GM12873 (cell line): Measurements from ENCODE around the gene KCNQ2.

ENCODE experiments used
- TF ChIP-seq, protein P1 (sequence below): IDR thresholded peaks from 2 replicates; pipeline ENCODE4 v1.5.1; 2012; ENCODE audit warnings: low read depth, mild to moderate bottlenecking, moderate library complexity, low read length, control low read depth; ENCODE audit not compliant: insufficient read depth; ENCODE audit errors: missing control alignments

Gene KCNQ2

DNA sequence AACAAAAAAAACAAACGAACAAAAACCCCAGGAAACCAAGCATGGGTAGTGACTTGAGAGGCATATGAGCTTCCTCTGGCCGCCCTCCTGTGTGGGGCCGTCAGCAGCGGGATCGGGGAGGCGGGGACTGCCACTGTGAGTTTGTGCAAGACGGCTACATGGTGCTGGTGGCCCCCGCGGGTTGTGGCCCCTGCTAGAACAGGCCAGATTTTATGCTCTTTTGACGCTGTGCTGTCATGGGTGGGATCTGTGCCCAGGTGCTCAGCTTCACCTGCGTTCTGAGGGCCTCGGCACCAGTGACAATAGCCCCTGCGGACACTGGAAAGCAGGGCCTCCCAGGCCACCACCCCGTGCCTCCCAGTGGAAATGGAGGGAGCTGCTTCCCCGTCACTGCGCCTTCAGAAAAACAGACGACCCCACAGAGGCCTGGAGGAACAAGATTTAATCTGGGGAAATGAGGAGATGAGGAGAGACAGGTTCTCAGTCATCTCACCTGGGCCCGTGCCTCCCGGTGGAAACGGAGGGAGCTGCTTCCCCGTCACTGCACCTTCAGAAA, 4.7 kb upstream of the KCNQ2 start:
- TF ChIP-seq, protein P1, sequence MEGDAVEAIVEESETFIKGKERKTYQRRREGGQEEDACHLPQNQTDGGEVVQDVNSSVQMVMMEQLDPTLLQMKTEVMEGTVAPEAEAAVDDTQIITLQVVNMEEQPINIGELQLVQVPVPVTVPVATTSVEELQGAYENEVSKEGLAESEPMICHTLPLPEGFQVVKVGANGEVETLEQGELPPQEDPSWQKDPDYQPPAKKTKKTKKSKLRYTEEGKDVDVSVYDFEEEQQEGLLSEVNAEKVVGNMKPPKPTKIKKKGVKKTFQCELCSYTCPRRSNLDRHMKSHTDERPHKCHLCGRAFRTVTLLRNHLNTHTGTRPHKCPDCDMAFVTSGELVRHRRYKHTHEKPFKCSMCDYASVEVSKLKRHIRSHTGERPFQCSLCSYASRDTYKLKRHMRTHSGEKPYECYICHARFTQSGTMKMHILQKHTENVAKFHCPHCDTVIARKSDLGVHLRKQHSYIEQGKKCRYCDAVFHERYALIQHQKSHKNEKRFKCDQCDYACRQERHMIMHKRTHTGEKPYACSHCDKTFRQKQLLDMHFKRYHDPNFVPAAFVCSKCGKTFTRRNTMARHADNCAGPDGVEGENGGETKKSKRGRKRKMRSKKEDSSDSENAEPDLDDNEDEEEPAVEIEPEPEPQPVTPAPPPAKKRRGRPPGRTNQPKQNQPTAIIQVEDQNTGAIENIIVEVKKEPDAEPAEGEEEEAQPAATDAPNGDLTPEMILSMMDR, result no peak

DNA sequence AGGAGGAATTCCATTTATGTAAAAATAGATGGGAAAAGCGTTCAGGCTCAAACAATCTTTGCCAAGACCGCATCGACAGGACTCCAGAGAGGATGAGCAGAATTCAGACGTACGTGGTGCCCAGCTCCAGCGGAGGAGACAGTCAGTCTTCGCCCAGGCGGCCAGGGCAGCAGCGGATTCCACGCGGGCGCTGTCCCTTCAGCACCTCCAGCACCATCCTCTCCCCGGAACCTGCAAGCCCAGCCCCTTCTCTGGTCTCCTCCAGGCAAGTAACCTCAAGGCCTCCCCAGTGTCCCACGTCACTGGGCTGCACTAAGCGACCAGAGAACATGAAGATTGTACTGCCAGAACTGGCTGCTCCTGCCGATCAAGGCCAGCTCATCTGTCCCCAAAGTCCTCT, 2.8 kb upstream of the KCNQ2 start:
- TF ChIP-seq, protein P1, result no peak

DNA sequence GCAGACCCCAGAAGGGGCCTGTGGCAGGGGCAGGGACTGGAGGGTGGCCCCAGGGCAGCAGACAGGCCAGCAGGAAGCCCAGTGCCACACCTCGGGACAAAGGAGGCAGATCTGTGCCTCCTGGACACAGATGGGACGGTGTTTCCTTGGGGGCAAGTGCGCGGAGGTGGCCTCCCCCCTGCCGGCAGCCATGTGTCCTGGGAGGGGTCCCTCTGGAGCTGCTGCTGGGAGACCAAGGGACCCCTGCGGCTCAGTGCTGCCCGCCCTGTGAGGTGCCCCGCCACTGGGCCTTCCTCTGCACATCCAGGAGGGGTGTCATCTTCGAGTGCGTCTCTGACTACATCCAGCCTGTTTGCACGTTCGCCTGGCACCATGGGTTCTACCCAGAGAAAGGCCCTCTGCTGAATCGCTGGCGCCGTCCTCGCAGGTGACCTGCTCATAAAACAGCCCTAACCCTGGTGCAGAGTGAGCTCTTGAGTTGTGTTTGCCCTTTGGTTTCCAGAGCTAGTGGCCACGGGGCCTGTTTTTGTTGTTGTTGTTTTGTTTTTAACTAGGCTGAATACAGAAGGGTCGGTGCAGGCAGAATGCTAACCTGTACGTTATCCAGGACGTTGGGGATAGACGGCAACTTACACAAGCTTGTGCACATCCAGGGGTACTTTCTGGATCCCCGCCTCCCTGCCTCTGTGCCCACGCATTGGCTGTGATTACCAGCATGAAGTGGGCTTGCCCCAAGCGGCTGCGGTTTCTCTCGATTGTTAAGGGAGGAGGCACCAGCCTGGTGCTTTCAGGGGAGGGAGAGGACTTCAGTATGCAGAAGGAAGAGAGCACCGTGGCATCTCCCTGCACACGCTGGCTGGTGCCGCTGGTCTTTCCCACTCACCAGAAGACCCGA, 1.3 kb upstream of the KCNQ2 start:
- TF ChIP-seq, protein P1, result no peak

DNA sequence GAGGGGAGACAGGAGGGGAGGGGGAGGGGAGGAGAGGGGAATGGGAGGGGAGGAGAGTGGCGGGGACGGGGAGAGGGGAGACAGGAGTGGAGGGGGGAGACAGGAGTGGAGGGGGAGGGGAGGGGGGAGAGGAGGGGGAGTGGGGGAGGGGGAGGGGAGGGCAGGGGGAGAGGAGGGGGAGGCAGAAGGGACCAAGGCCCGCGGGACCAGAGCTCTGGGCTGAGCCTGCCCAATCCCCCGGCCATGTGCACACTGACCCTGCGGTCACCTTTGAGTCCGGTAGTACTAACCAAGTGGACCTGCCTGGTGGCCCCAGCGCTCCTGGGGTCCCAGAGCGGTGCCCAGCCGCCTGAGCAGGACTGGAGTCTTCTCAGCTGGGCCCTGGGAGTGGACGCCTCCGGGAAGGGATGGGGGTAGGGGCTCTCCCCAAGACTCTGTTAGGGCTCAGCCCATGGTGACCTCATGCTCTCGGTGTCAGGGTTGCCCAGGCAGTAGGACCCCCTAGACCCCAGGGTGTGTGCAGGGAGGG, 471 bp upstream of the KCNQ2 start:
- TF ChIP-seq, protein P1, result no peak

DNA sequence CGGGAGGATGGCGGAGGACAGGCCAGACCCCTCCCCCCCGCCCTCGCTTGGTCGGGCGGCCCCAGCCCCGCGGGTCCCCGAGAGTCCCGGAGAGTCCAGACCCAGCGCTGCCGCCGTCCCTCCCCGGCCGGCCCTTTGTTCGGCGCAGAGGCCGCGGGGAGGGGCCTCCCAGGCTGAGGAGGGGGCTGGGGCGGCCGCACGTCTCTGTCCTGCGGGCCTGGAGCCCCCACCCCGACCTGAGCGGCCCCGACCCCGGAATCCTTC, 806 bp downstream of the KCNQ2 start:
- TF ChIP-seq, protein P1, result no peak

DNA sequence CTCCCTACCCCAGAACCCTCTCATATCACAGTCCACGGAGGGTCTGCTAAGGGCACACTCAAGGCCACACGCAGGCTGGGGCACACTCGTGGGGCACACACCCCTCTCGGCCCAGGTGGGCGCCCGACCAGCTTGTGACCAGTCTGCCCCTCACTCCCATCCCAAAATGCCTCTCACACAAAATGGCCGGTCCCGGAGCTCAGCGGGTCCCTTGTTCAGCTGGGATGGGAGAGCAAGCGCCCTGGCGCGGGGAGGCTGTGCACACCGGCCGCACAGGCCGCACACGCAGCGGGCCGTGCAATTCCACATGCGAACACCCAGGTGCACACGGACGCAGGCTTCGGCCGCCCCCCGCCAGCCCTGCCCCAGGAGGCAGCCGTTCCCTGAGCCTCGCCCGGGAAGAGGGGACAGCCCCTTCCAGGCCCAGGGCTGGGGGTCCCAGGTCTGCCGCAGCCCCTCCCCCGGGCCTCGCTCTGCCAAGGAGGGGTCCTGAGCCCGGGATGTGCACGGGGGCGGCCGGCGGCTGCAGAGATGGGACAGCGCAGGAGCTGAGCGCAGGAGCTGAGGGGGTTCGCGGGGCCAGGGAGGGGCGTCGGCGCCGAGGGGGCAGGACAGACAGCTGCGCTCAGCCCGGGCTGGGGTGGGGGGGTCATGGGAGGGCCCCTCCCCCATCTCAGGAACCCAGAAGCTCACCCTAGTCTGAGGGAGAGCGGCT, 1.3 kb downstream of the KCNQ2 start:
- TF ChIP-seq, protein P1, result no peak

DNA sequence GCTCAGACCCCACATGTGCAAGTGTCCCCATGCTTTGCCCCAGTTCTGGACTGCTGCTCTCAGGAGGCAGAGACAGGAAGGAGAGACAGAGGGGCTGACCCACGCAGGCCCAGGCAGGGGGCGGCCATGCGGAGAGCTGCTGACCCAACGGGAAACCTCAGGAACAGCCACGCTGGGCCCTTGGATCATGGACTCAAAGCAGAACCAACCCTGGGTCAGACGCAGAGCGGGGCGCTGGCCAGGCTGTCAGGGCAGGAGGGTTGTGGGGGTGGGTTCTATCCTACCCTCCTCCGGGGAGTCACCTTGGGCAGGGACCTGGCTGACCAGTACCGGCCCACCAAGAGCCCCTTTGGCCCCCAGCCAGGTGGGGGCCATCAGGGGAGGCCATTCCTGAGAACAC, 2.0 kb downstream of the KCNQ2 start:
- TF ChIP-seq, protein P1, result no peak
